Frontal cortex (tissue), 4 donors: ENCODE results near the gene TOMM6. TPM values are rescaled to one million over a fixed set of nuclear protein-coding genes. Genes with fewer than 3 reads are reported as not detected.
"Not testable (repeated sequence)": the region's sequence is repeated elsewhere in the genome, so short reads cannot be mapped to it uniquely, and the experiment has no call there.

ENCODE experiments used
- DNase-seq, 2 donors: peaks; one replicate each; pipeline ENCODE4 v3.0.0; 2012; ENCODE audit warnings: low spot score in 2 of 2
- FAIRE-seq: peaks from 2 replicates; lab custom pipeline; 2012; peaks lifted over from hg19 to GRCh38; lab: Jason Lieb, UNC
- total RNA-seq: library from RNA; depleted of rRNA; stranded (reverse); fragments of >200 nt; gene quantifications from one replicate; pipeline ENCODE4 v1.2.3, GENCODE V29; 2014
- donor health status: control.
- donor health status: control.
- donor health status: control.

The TOMM6 gene
- total RNA-seq, 1 donor from 2014 or later: 35.9 TPM

GRCh38 chr6:41759905-41760579 lies 27.5 kb upstream of the TOMM6 start:
- FAIRE-seq (no peak), DNase-seq (no peak)

- no peak for DNase-seq
- FAIRE-seq: no peak
Observed at GRCh38 chr6:41763470-41763869, 24.0 kb upstream of the TOMM6 start.

- FAIRE-seq, DNase-seq: not testable (repeated sequence)
Observed at GRCh38 chr6:41766043-41766664, 21.3 kb upstream of the TOMM6 start.

GRCh38 chr6:41767112-41767833 lies 20.2 kb upstream of the TOMM6 start:
- FAIRE-seq (no peak), DNase-seq (no peak)

GRCh38 chr6:41768545-41769308 lies 18.8 kb upstream of the TOMM6 start:
- FAIRE-seq (no peak), DNase-seq (no peak)

GRCh38 chr6:41769376-41769775 lies 18.1 kb upstream of the TOMM6 start:
- FAIRE-seq (no peak), DNase-seq (no peak)

- no peak for DNase-seq
- FAIRE-seq: no peak
Observed at GRCh38 chr6:41770381-41771057, 17.0 kb upstream of the TOMM6 start.

- no peak for FAIRE-seq
- no peak for DNase-seq
Observed at GRCh38 chr6:41771058-41771983, 16.2 kb upstream of the TOMM6 start.

- no peak for FAIRE-seq
- no peak for DNase-seq
Observed at GRCh38 chr6:41774841-41775240, 12.7 kb upstream of the TOMM6 start.

GRCh38 chr6:41775293-41775882 lies 12.1 kb upstream of the TOMM6 start:
- DNase-seq (no peak), FAIRE-seq (no peak)

- no peak for DNase-seq
- FAIRE-seq: no peak
Observed at GRCh38 chr6:41777551-41778285, 9.8 kb upstream of the TOMM6 start.

GRCh38 chr6:41778895-41779294 lies 8.6 kb upstream of the TOMM6 start:
- DNase-seq (no peak), FAIRE-seq (no peak)

GRCh38 chr6:41779336-41779735 lies 8.2 kb upstream of the TOMM6 start:
- FAIRE-seq (no peak), DNase-seq (no peak)

- FAIRE-seq (no peak), DNase-seq (peak; percentile 99)
Observed at GRCh38 chr6:41779788-41780550, 7.5 kb upstream of the TOMM6 start, which contains the start of gene FRS3. Gene FRS3, minus strand, starts transcription at chr6:41779900. Its CDS starts 2,913 bp downstream, at chr6:41776987.

- DNase-seq: peak in 1 of 2 donors; percentile 58
Observed at GRCh38 chr6:41780551-41781365, 6.7 kb upstream of the TOMM6 start, which contains the start of gene PRICKLE4. Gene PRICKLE4, plus strand, starts transcription at chr6:41780782. Its CDS starts 2,692 bp downstream, at chr6:41783474.

GRCh38 chr6:41781366-41781730 lies 6.1 kb upstream of the TOMM6 start:
- DNase-seq: no peak
- FAIRE-seq: no peak

More at GRCh38 chr6:41780551-41781365, 6.7 kb upstream of the TOMM6 start, which contains the start of gene PRICKLE4:
- no peak for FAIRE-seq
